HG02642 (cell line): Measurements from ENCODE around the gene PGAM2.

ENCODE experiments used
- ATAC-seq: cut with Tn5 transposase; IDR thresholded peaks from one replicate; pipeline ENCODE4 v1.9.1; 2021; ENCODE audit warnings: mild to moderate bottlenecking; ENCODE audit not compliant: unreplicated experiment, poor library complexity

Gene PGAM2

GRCh38 chr7:44068054-44068453 lies 2.7 kb upstream of the PGAM2 start:
- no peak for ATAC-seq

DNA sequence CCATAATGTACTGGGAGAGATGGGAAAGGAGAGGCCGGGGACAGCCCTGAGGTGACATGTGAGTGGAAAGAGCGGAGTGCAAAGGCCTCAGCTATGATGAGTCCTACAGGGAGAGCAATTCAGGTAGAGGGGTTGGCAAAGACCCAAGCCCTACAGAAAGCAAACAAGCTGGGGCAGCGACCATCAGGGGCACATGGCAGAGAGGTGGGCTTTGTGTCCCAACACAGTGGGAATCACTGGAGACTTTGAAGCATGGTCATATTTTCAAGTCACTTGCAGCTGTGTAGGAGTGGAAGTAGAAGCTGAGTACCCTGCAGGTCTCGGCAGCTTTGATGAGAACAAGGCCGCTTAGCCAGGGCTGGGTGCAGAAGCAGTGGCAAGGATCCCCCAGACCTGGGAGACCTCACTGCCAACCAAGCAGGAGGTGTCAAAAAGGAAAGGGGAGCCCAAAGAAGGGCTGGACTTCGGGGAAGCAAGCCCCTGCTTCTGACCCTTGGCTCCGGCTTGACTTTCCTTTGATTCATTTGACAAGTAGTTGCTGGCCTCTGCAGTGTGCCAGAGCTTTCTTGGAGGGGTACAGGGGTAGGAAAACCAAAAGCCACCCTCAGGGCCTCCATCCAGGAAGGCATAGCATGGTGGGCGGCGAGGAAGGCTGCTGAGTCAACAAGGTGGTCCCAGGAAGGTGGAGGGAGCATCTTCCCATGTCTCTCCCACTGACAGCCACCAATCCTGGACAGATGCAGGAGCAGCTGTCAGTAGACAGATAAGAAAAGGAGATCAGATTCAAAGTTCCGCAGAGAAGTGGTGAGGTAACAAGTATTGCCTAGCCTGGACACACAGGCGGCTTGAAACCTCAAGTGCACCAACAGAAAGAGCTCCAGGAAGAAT lies 1.9 kb upstream of the PGAM2 start:
- no peak for ATAC-seq

DNA sequence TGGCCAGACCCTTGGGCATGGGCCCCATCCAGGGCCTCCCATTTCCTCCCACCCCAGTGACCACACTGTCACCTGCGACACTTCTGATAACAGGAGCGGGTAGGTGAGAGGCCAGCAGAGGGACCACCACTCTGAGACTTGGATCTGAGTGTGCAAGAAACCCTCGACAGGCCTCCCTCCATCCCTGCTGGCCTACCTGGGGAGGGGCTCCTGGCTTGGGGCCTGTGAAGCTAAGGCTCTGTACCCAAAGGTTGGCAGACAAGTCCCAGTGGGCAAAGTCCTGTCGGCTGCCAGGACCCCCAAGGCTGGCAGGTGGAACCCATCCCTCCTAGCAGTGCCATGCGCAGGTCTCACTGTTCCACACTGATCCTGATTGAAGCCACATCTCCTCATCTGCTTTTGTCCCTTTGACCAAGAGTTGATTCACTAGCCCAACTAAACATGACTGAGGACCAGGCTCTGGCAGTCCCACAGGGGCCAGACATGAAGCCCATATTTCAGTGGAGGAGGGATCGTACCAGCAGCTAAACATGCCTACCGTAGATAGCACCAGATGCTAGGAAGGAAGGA lies 1.2 kb upstream of the PGAM2 start:
- no peak for ATAC-seq

GRCh38 chr7:44066111-44066460 lies 719 bp upstream of the PGAM2 start:
- no peak for ATAC-seq

GRCh38 chr7:44064791-44065430 lies 456 bp downstream of the PGAM2 start:
- no peak for ATAC-seq

GRCh38 chr7:44063894-44064651 lies 1.3 kb downstream of the PGAM2 start:
- no peak for ATAC-seq

DNA sequence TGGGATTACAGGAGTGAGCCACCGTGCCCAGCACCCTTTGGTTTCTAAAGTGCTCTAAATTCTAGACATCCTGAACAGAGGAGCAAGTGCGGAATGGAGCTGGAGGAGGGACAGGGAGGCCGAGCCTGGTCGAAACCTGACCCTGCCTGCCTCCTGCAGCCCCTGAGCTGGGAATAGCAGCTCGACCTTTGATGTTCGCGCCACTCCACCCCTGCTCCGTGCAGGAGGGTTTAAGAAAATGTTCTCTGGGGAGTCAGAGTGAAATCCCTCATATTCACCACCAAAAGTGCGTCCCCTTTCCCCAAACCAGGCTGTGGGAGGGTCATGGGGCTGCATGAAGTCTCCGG lies 1.8 kb downstream of the PGAM2 start:
- no peak for ATAC-seq

DNA sequence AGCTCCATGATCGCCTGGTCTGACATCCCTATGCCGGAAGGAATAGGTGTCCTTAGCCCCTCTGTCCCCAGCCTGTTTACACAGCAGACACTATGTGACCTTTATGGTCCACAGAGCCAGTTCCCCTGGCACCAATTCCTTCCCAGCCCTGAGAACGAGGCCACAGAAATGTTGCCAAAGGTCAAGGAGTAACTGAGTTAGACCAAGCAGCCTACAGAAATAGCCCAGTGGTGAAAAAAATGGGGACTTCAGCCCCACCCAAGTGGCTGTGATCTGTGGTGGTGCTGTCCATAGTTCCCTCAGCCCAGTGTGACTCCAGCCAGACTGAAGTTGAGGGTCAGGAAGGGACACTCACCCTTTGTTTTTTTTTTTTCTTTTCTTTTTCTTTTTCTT lies 2.5 kb downstream of the PGAM2 start:
- no peak for ATAC-seq

DNA sequence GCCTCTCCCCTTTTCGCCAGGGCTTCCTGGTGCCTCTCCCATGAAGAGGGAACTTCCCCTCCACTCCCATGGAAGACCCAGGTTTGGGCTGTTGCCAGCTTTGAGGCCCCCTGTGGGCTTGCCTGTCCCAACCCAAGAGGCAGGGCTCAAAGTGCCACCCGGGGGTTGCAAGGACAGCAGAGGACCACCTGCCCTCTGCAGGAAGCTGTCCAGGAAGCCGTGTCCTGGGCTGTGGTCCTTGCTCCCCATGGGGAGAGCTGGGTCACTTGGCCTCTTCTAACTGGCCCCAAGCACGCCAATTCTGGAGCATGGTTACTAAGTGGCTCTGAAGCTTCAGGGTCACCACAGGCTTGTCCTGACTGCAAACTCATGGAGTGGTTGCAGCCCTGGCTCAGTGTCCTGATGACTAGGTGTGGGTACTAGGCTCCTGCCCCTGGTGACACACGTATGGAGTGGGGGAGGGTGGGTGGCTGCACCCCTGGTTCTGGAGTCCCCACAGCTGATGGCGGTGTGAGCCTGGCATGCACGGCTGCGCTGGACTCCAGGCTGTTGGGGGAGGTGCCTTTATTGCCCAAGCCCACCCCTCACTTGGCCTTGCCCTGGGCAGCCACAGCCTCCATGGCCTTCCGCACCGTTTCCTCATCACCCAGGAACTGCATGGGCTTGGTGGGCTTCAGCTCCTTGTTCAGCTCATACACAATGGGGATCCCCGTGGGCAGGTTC lies 3.0 kb downstream of the PGAM2 start:
- ATAC-seq: no peak

DNA sequence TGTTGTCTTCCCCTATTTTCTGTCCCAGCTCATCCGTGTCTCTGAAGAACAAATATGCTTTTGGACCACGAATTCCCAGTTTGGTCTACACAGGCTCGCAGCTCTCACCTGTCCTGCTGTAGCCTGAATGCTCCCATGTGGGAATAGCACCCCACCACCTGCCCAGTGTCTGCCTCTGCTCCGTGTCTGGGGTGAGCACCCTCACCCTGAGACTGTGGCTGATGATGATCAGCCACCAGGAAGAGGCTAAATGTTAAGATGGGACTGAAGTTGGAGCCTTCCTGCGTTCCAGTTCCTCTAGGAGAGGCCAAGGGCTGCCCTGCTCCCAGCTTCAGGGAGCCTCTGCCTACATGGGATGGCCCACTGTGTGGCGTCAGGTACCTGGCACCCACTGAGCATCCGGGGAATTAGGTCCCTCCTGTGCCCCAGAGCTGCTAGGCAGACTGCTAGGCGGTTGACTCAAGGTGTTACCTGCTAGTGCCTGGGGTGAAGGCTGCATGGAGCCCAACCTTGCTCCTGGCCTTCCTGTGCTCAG lies 3.7 kb downstream of the PGAM2 start:
- ATAC-seq: no peak

DNA sequence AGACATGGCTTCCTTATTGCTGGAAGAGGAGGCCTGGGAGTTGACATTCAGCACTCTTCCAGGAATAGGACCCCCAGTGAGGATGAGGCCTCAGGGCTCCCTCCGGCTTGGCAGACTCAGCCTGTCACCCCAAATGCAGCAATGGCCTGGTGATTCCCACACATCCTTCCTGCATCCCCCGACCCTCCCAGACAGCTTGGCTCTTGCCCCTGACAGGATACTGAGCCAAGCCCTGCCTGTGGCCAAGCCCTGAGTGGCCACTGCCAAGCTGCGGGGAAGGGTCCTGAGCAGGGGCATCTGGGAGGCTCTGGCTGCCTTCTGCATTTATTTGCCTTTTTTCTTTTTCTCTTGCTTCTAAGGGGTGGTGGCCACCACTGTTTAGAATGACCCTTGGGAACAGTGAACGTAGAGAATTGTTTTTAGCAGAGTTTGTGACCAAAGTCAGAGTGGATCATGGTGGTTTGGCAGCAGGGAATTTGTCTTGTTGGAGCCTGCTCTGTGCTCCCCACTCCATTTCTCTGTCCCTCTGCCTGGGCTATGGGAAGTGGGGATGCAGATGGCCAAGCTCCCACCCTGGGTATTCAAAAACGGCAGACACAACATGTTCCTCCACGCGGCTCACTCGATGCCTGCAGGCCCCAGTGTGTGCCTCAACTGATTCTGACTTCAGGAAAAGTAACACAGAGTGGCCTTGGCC lies 4.3 kb downstream of the PGAM2 start:
- ATAC-seq: no peak

DNA sequence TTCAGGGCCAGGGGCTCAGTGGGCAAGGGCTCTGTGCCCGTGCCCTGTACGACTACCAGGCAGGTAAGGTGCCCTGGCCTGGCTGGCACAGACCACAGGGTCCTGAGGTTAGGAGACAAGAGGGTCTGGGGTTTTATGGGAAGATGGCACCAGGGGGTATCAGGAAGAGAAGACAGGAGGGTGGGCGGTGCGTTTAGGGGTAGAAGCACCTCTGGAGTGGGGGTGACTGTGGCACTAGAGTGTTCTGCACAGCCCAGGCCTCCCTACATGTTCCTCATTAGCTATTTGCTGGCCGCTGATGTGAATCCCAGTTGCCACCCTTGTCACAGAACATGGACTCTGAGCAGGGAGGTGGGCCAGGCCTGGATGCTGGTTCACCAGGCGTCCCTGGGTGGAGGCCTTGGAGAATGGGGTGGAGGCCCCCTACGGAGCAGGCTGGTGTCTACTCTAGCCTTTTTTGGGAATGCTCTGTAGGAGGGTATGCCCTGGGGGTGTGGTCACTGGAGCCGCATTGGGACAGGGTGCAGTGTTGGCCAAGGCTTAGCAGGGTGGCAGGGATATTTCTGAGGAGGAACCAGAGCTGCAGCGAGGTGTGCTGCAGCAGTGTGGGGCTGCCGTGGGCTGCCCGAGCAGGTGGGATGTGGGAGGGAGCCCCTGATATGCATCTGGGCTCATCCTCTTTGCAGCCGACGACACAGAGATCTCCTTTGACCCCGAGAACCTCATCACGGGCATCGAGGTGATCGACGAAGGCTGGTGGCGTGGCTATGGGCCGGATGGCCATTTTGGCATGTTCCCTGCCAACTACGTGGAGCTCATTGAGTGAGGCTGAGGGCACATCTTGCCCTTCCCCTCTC lies 5.0 kb downstream of the PGAM2 start:
- no peak for ATAC-seq

DNA sequence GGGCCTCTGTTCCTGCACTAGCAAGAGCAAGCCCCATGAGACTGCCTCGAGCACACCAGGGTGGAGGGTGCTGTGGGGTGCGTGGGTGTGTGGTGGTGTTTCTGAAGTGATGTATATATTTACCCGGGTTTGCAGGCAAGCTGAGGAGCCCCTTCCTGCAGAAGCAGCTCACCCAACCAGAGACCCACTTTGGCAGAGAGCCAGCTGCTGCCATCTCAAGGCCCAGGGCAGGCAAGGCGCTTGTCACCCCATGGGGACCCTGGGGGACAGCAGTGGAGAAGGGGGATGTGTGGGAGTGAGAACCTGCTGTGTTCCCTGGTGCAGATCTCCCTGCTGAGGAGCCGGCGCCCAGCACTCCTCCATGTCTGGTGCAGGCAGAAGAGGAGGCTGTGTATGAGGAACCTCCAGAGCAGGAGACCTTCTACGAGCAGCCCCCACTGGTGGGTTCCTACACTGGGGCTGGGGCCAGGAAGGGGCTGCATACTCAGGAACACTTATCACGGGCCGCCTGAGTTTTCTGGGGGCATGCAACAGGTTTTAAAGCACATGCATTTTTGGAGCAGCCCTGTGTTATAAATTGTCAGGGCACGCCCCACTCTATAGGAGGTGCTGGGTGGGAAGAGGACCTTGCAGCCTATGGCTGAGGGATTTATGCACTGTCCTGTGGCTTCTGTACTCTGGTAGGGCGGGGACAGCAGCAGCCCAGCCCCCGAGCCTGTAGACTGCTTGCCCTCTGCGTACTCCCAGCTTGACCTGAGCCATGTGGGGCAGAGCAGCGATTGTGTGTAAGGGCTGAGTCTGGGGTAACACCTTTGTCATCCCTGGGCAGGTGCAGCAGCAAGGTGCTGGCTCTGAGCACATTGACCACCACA lies 5.9 kb downstream of the PGAM2 start:
- peak; percentile 60 for ATAC-seq

DNA sequence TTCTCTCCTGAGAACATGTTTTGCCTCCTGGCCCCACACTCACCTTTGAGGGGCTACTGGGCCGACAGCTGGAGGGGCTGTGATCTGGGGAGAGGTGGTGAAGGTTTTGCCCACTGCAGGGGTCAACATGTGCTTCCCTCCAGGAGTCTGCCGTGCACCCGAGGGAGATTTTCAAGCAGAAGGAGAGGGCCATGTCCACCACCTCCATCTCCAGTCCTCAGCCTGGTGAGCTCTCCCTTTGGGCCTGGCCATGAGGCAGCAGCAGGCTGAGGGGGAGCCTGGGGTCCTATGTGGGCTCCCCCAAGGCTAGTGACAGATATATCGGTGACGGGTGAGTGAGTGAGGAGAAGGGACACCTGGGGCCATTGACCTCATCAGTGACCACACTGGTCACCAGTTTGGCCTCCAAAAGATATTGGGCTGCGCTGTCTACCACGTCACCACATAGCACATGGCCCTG lies 6.6 kb downstream of the PGAM2 start:
- ATAC-seq: peak; percentile 6

GRCh38 chr7:44057849-44058758 lies 7.3 kb downstream of the PGAM2 start:
- ATAC-seq: no peak

GRCh38 chr7:44057181-44057848 lies 8.1 kb downstream of the PGAM2 start:
- ATAC-seq: no peak
